DMS53 treated with DMSO at 0.1 percent for 48 hours (cell line): ENCODE results near the gene USP46.

ENCODE experiments used
- DNase-seq: peaks from one replicate; lab custom pipeline; 2025; ENCODE audit not compliant: unreplicated experiment; lab: John Stamatoyannopoulos, UW

The USP46 gene, protein sequence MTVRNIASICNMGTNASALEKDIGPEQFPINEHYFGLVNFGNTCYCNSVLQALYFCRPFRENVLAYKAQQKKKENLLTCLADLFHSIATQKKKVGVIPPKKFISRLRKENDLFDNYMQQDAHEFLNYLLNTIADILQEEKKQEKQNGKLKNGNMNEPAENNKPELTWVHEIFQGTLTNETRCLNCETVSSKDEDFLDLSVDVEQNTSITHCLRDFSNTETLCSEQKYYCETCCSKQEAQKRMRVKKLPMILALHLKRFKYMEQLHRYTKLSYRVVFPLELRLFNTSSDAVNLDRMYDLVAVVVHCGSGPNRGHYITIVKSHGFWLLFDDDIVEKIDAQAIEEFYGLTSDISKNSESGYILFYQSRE

DNA sequence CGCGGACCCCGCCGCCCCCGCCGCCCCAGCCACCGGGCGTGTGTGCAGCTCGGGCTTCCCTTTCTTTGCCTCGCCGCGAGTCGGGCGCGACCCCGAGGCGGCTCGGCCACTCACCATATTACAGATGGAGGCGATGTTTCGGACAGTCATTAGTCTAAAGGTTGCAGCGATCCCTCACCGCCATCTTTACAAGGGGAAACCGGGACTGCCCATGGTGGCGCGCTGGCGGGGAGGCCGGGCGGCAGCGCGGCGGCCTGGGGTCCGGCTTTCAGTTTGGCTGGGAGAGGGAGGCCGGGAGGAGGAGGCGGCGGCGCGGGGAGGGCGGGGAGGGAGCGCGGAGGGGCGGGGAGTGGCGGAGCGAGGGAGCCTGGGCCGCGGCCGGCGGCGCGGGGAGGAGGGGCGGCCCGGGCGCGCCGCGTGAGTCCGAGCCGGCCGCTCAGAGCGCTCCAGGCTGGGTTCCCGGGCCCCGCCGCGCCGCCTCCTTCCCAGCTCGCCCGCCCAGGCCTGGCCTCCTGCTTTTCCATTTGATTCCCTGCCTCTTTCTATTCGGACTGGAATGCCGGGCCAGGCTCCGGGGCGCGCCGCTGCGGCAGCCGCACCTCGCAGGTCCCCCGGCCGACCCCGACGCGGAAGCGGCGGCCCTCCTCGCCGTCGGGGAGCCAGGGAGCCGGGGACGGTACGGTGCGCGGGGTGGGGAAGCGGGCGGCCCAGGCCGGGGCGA is at the start of gene USP46:
Gene USP46, minus strand, starts transcription at position 301 of the 721 bp plus-strand sequence. Its CDS starts 151 bp downstream, at position 150.
- peak; percentile 29 for DNase-seq

DNA sequence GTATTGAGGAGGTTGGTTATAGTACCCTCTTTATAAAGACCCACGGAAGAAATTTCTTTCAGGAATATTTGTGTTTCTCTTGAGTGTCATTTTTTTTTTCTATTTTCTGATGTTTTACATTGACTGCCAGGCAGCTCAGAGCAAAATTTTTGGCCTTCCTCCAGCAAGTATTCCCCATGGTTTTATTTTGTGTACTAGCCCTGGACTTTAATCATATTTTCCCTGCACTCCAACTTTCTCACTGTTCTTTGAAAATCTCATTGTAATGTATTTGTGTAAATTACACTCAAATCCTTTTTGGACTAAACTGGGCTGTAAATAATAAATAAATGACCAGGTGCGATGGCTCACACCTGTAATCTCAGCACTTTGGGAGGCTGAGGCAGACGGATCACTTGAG is 45.6 kb upstream of the USP46 start:
- no peak for DNase-seq

DNA sequence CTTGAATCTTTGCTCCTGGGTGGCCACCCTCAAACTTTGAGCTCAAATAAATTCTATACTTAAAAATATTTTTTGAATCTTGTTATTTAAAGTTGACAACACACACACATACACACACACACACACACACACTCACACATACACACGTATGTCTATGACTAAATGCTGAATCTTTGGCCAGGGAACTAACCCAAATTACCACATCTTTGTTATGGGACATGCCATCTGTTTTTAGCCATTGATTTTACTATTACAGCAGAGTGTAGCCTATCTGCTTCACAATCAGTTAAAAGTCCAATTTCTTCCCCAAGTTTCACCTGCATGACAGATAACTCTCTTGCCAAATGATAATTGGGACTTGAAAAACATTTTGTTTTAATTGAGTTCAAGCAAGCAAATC is 45.0 kb upstream of the USP46 start:
- DNase-seq: no peak

DNA sequence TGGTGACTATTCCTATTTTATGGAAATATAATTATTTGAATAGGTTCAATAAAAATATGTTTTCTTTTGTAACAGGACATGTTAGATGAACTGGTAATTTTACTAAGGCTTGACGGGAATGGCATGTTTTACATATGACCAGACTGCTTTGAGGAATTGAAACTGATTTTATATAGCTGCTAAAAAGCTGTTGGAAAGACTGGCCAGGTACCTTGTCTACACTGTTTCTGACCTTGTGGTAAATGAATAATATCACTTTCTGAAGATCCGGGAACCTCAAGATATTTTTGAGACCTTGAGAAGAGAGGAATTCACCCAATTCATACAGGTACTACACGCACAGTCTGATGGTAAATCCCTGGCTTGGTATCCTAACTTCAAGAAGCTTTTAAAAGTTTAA is 42.1 kb upstream of the USP46 start:
- no peak for DNase-seq

DNA sequence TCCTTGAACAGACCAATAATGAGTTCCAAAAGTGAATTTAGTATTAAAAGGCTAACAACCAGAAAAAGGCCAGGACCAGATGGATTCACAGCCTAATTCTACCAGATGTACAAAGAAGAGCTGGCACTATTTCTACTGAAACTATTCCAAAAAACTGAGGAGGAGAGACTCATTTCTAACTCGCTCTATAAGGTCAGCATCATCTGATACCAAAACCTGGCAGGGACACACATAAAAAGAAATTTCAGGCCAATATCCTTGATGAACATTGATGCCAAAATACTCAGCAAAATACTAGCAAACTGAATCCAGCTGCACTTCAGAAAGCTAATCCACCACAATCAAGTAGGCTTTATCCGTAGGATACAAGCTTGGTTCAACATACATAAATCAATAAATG is 35.8 kb upstream of the USP46 start:
- no peak for DNase-seq

DNA sequence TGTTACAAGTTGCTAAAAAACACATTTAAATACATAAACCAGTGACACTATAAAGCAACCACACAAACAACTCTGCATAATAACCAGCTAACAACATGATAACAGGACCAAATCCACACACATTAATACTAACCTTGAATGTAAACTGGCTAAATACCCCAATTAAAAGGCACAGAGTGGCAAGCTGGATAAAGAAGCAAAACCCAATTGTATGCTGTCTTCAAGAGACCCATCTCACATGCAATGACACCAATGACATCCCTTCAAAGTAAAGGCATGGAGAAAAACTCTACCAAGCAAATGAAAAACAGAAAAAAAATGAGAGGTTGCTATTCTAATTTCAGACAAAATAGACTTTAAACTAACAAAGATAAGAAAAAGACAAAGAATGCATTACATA is 34.4 kb upstream of the USP46 start:
- no peak for DNase-seq

DNA sequence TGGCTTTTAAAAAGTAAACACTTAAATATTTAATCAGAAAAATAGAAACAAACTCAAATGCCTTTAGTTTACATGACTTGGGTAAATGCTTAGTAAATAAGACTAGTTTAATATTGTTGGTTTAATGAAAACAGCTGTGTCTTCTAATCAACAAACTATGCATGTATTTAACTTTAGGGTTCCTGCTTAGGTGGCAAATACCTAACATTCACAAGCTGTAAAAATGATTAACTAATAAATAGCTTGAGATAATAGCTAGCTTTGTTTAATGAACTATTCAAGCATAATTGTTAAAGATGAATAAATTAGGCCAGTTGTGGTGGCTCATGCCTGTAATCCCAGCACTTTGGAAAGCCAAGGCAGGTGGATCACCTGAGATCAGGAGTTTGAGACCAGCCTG is 30.0 kb upstream of the USP46 start:
- no peak for DNase-seq

DNA sequence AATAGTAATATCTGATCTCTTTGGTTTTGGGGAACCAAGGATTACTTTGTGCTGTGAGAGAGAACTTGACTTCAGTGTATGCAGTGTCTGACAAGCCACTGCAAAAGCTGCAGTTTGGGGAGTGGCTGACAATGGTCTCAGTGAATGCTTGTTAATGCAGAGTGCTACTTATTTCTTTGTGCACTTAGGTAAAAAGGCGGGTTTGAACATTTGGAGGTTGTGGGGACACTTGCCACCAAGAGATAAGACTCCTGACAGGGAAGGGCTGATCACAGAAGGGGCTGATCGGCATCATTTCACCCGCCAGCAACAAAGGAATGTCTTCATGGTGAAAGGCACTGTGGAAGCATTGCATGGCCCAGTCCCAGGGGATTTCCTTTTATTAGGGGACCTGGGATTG is 28.6 kb upstream of the USP46 start:
- DNase-seq: no peak

DNA sequence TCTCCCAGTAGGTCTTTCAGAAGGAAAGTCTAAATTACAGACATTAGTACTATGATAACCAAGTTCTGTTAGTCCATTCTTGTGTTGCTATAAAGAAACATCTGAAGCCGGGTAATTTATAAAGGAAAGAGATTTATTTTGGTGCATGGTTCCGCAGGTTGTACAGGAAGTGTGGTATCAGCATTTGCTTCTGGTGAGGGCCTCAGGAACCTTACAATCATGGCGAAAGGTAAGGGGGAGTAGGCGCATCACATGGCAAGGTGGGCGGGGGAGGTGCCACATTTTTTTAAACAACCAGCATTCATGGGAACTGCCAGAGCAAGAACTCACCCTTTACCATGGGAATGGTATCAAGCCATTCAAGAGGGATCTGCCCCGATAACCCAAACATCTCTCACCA is 26.2 kb upstream of the USP46 start:
- no peak for DNase-seq

DNA sequence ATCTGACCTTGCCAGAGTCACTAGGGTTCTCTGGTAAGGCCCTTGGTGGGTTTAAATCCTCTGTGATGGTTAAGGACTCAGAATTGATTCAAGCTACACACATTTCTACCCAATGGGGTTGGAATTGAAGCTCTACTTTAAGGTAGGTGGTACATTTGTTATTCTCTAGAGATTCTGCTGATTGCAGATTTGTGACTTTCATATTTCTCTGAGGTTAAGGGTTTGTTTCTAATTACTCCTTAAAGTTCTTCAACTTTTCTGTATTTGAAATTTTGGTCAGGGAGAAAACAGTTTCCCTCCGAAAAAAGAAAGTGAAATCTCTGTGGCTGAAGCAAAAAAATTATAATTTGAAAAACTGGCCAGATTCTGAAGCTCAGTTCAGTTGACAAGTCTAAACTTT is 25.8 kb upstream of the USP46 start:
- DNase-seq: no peak

DNA sequence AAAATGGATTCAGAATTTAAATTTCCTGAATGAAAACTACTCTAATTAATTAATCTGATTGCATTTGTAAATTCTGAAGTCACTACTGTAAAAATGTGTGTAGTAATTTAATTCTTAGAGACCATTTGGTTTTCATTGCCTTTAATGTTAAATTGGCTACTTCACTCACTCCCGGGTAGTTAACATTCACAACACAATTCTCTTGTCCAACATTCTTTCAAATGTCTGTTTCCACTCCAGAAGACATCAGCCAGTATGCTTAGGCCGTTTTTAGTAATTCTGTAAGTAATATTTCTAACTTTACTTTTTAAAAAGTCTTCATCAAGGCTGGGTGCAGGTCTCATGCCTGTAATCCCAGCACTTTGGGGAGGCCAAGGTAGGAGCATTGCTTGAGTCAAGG is 21.3 kb upstream of the USP46 start:
- no peak for DNase-seq

DNA sequence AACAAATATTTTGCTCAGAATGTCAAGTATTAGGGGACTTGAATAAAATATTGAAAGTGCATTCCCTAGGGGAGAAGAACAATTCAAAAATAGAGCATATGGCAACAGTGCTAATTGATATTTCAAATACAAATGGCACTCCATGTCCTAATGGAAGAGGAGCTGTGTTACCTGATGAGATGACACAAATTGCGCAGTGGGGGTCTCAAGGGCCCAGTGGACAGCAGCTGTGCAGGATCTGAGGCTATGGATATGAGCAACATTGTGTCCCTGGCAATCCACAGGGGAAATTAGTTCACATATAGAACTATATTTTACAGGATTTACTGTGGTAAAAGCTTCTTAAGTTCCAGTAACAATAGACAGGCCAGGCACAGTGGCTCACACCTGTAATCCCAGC is 17.4 kb upstream of the USP46 start:
- no peak for DNase-seq

DNA sequence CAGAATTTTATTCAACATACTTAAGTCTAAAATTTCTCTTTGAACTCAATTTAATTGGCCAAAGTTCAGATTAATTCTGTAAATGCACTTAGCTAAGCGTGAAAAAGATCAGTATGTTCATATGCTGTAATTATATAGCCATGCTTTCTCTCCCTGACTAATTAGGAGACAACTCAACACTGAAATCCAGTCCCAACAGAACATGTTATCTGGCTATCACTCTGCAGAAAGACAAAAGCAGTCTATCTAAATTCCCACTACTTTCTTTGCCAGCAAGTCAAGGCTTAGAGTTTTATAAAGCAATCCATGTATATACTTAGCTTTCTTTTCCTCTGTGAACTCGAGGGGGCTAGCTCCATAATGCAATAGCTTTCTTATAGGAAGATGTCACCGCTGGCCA is 16.0 kb upstream of the USP46 start:
- DNase-seq: no peak

DNA sequence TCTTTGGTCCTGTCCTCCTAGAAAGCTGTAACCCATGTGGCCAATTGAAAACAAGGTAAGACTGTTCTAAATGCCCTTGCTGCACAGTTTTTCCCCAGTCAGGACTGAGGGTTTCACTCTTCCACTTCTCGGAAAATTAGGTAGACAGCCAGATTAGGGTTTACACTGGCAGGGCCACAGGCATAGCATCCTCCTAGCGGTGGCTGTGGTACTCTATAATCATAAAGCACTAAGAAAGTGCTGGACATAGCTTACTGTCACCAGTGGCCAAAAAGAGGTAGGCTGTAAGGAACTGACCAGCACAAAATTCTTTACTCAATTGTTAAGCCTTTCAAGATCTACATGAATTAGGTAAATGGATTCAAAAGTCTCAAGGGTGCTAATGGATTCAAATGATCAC is 11.6 kb upstream of the USP46 start:
- DNase-seq: no peak

DNA sequence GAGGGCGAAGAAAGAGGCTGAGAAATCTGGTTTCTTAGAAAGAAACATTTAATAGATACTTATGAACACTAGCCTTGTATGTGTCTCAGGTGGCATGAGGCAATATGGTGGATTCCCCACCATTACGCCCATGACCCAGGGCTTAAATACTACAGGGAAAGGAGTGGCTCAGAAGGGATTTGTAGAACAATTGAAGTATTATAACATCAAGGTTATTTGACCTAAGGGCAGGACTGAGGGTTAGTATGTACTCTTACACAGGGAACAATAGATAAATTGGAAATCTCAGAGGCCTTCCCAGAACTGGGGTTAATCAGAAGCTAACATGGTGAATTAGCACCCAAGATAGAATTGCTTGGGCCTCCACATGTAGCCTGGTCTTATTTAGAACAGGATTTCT is 11.0 kb upstream of the USP46 start:
- no peak for DNase-seq

DNA sequence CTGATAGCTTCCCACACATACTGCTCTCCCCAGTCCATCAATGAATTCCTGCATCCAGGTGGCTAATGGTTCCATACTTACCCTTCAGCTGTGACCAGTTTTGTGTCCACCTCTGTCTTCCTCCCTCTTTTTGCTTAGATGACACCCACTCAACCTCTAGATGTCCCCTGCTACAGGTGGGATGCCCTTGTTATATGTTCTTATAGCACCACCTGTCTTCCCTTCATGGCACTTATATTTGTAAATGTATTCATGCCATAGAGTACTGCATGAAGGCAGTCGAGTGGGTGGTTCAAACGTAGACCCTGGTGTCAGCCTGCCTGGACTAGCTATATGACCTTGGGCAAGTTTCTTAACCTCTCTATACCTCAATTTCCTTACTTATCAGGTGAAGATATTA is 6.5 kb upstream of the USP46 start:
- no peak for DNase-seq

DNA sequence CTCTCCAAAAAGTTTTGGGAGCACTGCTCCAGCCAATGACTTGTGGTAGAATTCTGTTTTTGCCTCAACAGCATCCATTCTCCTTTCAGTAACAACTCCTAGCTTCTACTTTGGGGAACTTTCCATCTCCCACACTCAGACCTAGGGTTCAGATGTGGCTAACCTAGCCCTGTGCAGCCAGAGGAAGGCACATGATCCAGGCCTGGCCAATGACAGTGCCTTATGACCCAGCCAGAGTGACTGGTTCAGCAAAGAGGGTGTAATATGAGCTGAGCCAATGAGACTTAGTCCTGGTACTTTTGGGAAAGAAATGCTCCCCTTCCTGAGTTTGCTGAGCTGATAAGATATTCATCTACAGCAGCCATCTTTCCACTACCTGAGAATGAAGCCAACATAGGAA is 5.4 kb upstream of the USP46 start:
- DNase-seq: no peak

DNA sequence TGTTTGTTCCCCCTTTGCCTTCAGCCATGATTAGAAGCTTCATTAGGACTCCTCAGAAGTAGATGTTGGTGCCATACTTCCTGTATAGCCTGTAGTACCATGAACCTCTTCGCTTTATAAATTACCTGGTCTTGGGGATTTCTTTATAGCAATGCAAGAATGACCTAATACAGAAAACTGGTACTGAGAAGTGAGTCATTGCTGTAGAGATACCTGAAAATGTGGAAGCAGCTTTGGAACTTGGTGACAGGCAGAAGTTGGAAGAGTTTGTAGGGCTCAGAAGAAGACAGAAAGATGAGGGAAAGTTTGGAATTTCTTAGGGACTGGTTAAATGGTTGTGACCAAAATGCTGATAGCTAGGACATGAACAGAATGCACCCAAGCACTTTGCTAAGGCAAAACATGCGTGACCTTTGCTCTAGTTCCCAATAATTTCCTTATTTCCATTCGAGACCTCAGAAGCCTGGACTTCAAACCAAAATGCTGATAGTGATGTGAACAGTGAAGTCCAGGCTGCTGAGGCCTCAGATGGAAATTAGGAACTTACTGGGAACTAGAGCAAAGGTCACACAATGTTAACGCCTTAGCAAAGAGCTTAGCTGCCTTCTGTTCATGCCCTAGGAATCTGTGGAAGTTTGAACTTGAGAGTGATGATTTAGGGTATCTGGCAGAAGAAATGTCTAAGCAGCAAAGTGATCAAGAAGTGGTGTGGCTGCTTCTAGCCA is 3.0 kb upstream of the USP46 start:
- DNase-seq: no peak

DNA sequence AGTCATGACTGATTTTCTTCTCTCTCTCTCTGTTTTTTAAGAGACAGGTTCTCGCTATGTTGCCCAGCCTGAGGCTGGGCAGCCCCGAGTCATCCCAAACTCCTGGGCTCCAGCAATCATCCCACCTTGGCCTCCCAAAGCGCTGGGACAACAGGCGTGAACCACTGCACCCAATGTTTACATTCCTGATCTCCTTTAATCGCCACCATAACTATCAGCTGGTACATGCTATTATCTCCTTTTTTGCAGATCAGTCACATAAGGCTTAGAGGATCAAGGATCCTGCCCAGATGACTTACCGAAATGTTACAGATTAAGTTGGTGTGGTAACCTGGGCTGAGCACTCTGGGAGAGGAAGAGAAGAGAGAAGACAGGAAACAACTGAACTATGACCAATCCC is 1.5 kb upstream of the USP46 start:
- no peak for DNase-seq

DNA sequence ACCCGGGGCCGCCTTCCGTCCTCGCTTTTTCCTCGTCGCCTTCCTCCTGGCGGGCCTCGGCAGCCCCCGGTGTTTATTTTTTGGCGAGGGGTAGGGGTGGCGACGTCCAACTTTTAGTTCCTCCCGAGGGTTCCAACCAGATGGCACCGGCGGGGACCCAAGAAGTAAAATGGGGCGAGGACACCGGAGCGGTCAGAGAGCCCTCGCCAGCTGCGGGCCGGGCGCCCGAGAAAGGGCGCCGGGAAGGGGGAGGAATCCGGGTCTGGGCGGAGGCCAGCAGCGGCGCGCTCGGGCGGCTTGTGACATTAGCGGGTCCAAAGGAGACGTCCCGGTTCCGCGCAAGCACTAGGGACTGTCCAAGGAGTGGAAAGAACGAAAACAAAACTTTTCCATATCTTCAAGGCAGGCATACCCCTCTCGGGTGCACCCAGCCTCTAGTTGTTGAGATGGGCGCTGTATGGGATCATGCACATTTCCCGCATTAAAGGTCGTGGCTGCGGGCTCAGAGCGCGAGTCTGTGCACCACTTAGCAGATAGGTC is 691 bp upstream of the USP46 start:
- no peak for DNase-seq

DNA sequence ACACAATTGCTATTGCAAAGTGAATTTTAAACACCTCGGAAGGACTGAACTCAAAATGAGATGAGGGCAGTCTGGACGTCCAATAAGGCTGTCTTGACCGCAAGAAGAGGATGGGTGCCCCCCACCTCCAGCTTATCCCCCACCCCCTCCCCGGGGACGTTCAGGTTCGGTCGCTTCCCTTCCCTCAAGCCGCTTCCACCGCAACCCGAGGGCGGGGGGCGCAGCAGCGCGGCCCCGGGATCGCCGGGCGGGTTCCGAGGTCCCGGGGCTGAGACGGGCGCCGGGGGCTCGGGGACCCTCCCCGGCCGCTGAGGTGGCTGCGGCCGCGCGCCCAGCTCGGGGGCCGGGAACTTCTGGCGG is 480 bp downstream of the USP46 start:
- DNase-seq: no peak
